T-helper 1 cell treated with Interleukin-12 subunit alpha and Interleukin-12 subunit beta and Interleukin-4 antibody, amounts not matched to agents 30 ng/mL and 1 ng/mL, for 36 hours (primary cell): ENCODE results near the gene ZNF213. TPM values are rescaled to one million over a fixed set of nuclear protein-coding genes. Genes with fewer than 3 reads are reported as not detected.

Source experiments
- intact Hi-C: fragments of 100-400 bp; cut with micrococcal nuclease; formaldehyde crosslinking; loops from one replicate; pipeline ENCODE4 v1.15.1; 2024
- total RNA-seq: library from RNA; stranded (reverse); gene quantifications from 2 replicates; pipeline ENCODE4 v1.2.3, GENCODE V29; 2022

Gene ZNF213
- total RNA-seq, 1 donor from 2014 or later, result 11.3 TPM

- intact Hi-C loops, result loop anchor here (2.0 to 10.0 kb wide), 5 partner anchors 16 to 245 kb away; partner anchors contain the start of gene ZNF200
Observed at GRCh38 chr16:3186946-3187690, 52.3 kb downstream of the ZNF213 start.

- intact Hi-C loops, result loop anchor here (2.0 to 10.0 kb wide), 6 partner anchors 17 to 244 kb away; partner anchors contain the start of genes ZNF200 and ZNF263
Observed at GRCh38 chr16:3187798-3188674, 53.2 kb downstream of the ZNF213 start, which contains the start of gene OR1F1. OR1F1 (plus strand) TSS chr16:3188204.

GRCh38 chr16:3188675-3188924 lies 53.8 kb downstream of the ZNF213 start:
- intact Hi-C loops, result loop anchor here (2.0 to 10.0 kb wide), 5 partner anchors 49 to 244 kb away; partner anchors contain the start of genes ZNF200 and ZNF263

GRCh38 chr16:3188925-3189825 lies 54.3 kb downstream of the ZNF213 start:
- intact Hi-C loops, result loop anchor here (2.0 to 10.0 kb wide), 5 partner anchors 48 to 243 kb away; partner anchors contain the start of genes ZNF200 and ZNF263

- intact Hi-C loops, result loop anchor here (2.0 to 10.0 kb wide), 5 partner anchors 47 to 242 kb away; partner anchors contain the start of genes ZNF200 and ZNF263
Observed at GRCh38 chr16:3189869-3190268, 55.0 kb downstream of the ZNF213 start.

- intact Hi-C loops, result no loop called here
Observed at GRCh38 chr16:3190949-3191353, 56.1 kb downstream of the ZNF213 start.

Other genes with a start within 250 kb of the ZNF213 start
- 74.3 and 83.1 TPM in 2 replicates for gene FLYWCH1, start 223.1 kb upstream of the ZNF213 start, total RNA-seq
- gene KREMEN2, start 170.8 kb upstream of the ZNF213 start, total RNA-seq, result not detected in 2 replicates
- gene PAQR4, start 165.7 kb upstream of the ZNF213 start, total RNA-seq, result 31.9 and 32.3 TPM in 2 replicates
- gene PKMYT1, start 154.6 kb upstream of the ZNF213 start, total RNA-seq, result 91.5 and 92.0 TPM in 2 replicates
- 0.10 TPM in 1 of 2 replicates, not detected in the other for gene CLDN9, start 122.1 kb upstream of the ZNF213 start, total RNA-seq
- not detected in 2 replicates for gene CLDN6, start 116.8 kb upstream of the ZNF213 start, total RNA-seq
- gene TNFRSF12A, start 114.7 kb upstream of the ZNF213 start, total RNA-seq, result 4.2 and 5.1 TPM in 2 replicates
- 27.9 and 28.1 TPM in 2 replicates for gene HCFC1R1, start 111.1 kb upstream of the ZNF213 start, total RNA-seq
- 45.2 and 46.6 TPM in 2 replicates for gene THOC6, start 111.0 kb upstream of the ZNF213 start, total RNA-seq
- gene BICDL2, start 98.1 kb upstream of the ZNF213 start, total RNA-seq, result 0.51 and 0.61 TPM in 2 replicates
- gene MMP25, start 88.5 kb upstream of the ZNF213 start, total RNA-seq, result 93.6 and 93.9 TPM in 2 replicates
- gene IL32, start 69.4 kb upstream of the ZNF213 start, total RNA-seq, result 4,509 and 4,510 TPM in 2 replicates
- 0.12 and 0.24 TPM in 2 replicates for gene ZSCAN10, start 35.7 kb upstream of the ZNF213 start, total RNA-seq
- 0.15 TPM in 1 of 2 replicates, not detected in the other for gene ZNF205, start 22.4 kb upstream of the ZNF213 start, total RNA-seq
- not detected in 2 replicates for gene OR1F1, start 53.2 kb downstream of the ZNF213 start, total RNA-seq
- 19.6 and 20.1 TPM in 2 replicates for gene ZNF200, start 100.1 kb downstream of the ZNF213 start, total RNA-seq
- gene MEFV, start 121.6 kb downstream of the ZNF213 start, total RNA-seq, result 0.32 TPM in 1 of 2 replicates, not detected in the other
- 23.1 and 25.0 TPM in 2 replicates for gene ZNF263, start 148.5 kb downstream of the ZNF213 start, total RNA-seq
- gene TIGD7, start 170.4 kb downstream of the ZNF213 start, total RNA-seq, result 2.6 and 4.0 TPM in 2 replicates
- gene ZNF75A, start 170.5 kb downstream of the ZNF213 start, total RNA-seq, result 43.8 and 47.2 TPM in 2 replicates
- not detected in 2 replicates for gene OR2C1, start 220.9 kb downstream of the ZNF213 start, total RNA-seq